Fibroblast of skin of scalp (primary cell): ENCODE results near the gene MGARP.
A peak's percentile ranks its signal among the peaks of the same experiment; 100 is the strongest.
"Not testable (repeated sequence)": the region's sequence is repeated elsewhere in the genome, so short reads cannot be mapped to it uniquely, and the experiment has no call there.

Experiments used
- DNase-seq: peaks from one replicate; pipeline ENCODE4 v3.0.0-alpha.2; 2013

The MGARP gene

GRCh38 chr4:139295206-139295941 is 15.3 kb upstream of the MGARP start:
- DNase-seq = peak; percentile 92

- DNase-seq = no peak
Measured at GRCh38 chr4:139286186-139286698, 6.2 kb upstream of the MGARP start.

- no peak for DNase-seq
Measured at GRCh38 chr4:139282721-139283075, 2.7 kb upstream of the MGARP start.

- DNase-seq = peak; percentile 27
Measured at GRCh38 chr4:139282065-139282720, 2.2 kb upstream of the MGARP start.

- DNase-seq = no peak
Measured at GRCh38 chr4:139278912-139279759, 889 bp downstream of the MGARP start.

GRCh38 chr4:139278485-139278884 is 1.5 kb downstream of the MGARP start:
- DNase-seq = no peak

GRCh38 chr4:139275281-139275735 is 4.7 kb downstream of the MGARP start:
- no peak for DNase-seq

GRCh38 chr4:139274790-139275189 is 5.2 kb downstream of the MGARP start:
- DNase-seq = no peak

- no peak for DNase-seq
Measured at GRCh38 chr4:139273835-139274234, 6.2 kb downstream of the MGARP start.

- no peak for DNase-seq
Measured at GRCh38 chr4:139267301-139267700, 12.7 kb downstream of the MGARP start.

- DNase-seq = peak; percentile 53
Measured at GRCh38 chr4:139266583-139267257, 13.3 kb downstream of the MGARP start.

- no peak for DNase-seq
Measured at GRCh38 chr4:139266208-139266582, 13.8 kb downstream of the MGARP start.

- DNase-seq = no peak
Measured at GRCh38 chr4:139265654-139266053, 14.4 kb downstream of the MGARP start.

- peak; percentile 41 for DNase-seq
Measured at GRCh38 chr4:139256349-139256748, 23.7 kb downstream of the MGARP start.

- DNase-seq = not testable (repeated sequence)
Measured at GRCh38 chr4:139255581-139255980, 24.4 kb downstream of the MGARP start.

- DNase-seq = peak; percentile 70
Measured at GRCh38 chr4:139253713-139254112, 26.3 kb downstream of the MGARP start.

GRCh38 chr4:139253046-139253445 is 27.0 kb downstream of the MGARP start:
- DNase-seq = no peak

GRCh38 chr4:139247700-139248238 is 32.3 kb downstream of the MGARP start:
- DNase-seq = no peak

- DNase-seq = peak; percentile 69
Measured at GRCh38 chr4:139247241-139247640, 32.8 kb downstream of the MGARP start.

- DNase-seq = no peak
Measured at GRCh38 chr4:139246166-139246565, 33.9 kb downstream of the MGARP start.

GRCh38 chr4:139245590-139245989 is 34.4 kb downstream of the MGARP start:
- DNase-seq = peak; percentile 71
